WTC11 (cell line): ENCODE measurements around the gene TOP2B. TPM values are rescaled to one million over a fixed set of nuclear protein-coding genes. Genes with fewer than 3 reads are reported as not detected.

Source experiments
- ATAC-seq: fragments of 200-7000 bp; cut with Tn5 transposase; 2 replicates; pipeline ENCODE4 v1.10.0; 2021; ENCODE audit warnings: mild to moderate bottlenecking, moderate library complexity
- CTCF ChIA-PET: fragments of 300-600 bp; sonication (Branson Sonifier 250); formaldehyde crosslinking; loops from one replicate; lab custom pipeline; 2021; ENCODE audit warnings: antibody characterized with exemption; lab: Charles Lee
- POLR2A ChIA-PET: fragments of 350-600 bp; sonication (Branson Sonifier 250); formaldehyde crosslinking; loops from one replicate; lab custom pipeline; 2021; ENCODE audit warnings: antibody characterized with exemption; lab: Charles Lee
- DNase-seq: peaks from one replicate; pipeline ENCODE4 v3.0.0; 2021; ENCODE audit warnings: low spot score
- H3K27ac Mint-ChIP-seq: 2 replicates; pipeline ENCODE4 v1.8.0; 2021; ENCODE audit warnings: mixed read lengths
- H3K27me3 Mint-ChIP-seq: 2 replicates; pipeline ENCODE4 v1.8.0; 2021; ENCODE audit warnings: low read depth, mild to moderate bottlenecking, moderate library complexity, mixed read lengths
- H3K36me3 Mint-ChIP-seq: 2 replicates; pipeline ENCODE4 v1.8.0; 2021; ENCODE audit warnings: mixed read lengths
- H3K4me1 Mint-ChIP-seq: 2 replicates; pipeline ENCODE4 v1.8.0; 2022; ENCODE audit warnings: mixed read lengths
- H3K4me3 Mint-ChIP-seq: 2 replicates; pipeline ENCODE4 v1.8.0; 2021; ENCODE audit warnings: mild to moderate bottlenecking, moderate library complexity, mixed read lengths
- H3K9me3 Mint-ChIP-seq: 2 replicates; pipeline ENCODE4 v1.8.0; 2021; ENCODE audit warnings: mixed read lengths
- AR ChIP-seq: fragments of 250-450 bp; sonication (Bioruptor Pico); IDR thresholded peaks from 2 replicates; pipeline ENCODE4 v1.9.0; 2021; ENCODE audit warnings: mild to moderate bottlenecking
- CBFB ChIP-seq: sonication (generic); formaldehyde crosslinking; IDR thresholded peaks from 2 replicates; pipeline ENCODE4 v1.8.1; 2022; ENCODE audit warnings: mild to moderate bottlenecking, low read depth, missing genetic modification reagents
- CTCF ChIP-seq: fragments of 200-600 bp; IDR thresholded peaks from 2 replicates; pipeline ENCODE4 v1.8.0; 2022; ENCODE audit warnings: antibody characterized with exemption
- FOXK1 ChIP-seq: sonication (generic); formaldehyde crosslinking; IDR thresholded peaks from 2 replicates; pipeline ENCODE4 v1.8.0; 2022; ENCODE audit warnings: mild to moderate bottlenecking, moderate library complexity, missing genetic modification reagents
- GTF2I ChIP-seq: fragments of 250-450 bp; sonication (Bioruptor Pico); conservative IDR thresholded peaks from 2 replicates; pipeline ENCODE4 v1.4.0; 2021; ENCODE audit warnings: mild to moderate bottlenecking
- HMGXB4 ChIP-seq: sonication (generic); formaldehyde crosslinking; IDR thresholded peaks from 2 replicates; pipeline ENCODE4 v1.8.1; 2023; ENCODE audit warnings: mild to moderate bottlenecking, moderate library complexity, missing genetic modification reagents
- NR1H2 ChIP-seq: sonication (generic); formaldehyde crosslinking; IDR thresholded peaks from 2 replicates; pipeline ENCODE4 v1.9.0; 2021; ENCODE audit warnings: mild to moderate bottlenecking, moderate library complexity, missing genetic modification reagents
- NR3C1 ChIP-seq: sonication (generic); formaldehyde crosslinking; conservative IDR thresholded peaks from 2 replicates; pipeline ENCODE4 v1.8.1; 2023; ENCODE audit warnings: low read depth, mild to moderate bottlenecking, missing genetic modification reagents
- SMAD3 ChIP-seq: sonication (generic); formaldehyde crosslinking; IDR thresholded peaks from 2 replicates; pipeline ENCODE4 v1.8.0; 2022; ENCODE audit warnings: missing genetic modification reagents, mild to moderate bottlenecking, borderline replicate concordance
- ZNF219 ChIP-seq: sonication (generic); formaldehyde crosslinking; IDR thresholded peaks from 2 replicates; pipeline ENCODE4 v1.8.0; 2023; ENCODE audit warnings: missing genetic modification reagents, mild to moderate bottlenecking, borderline replicate concordance
- ZNF423 ChIP-seq: fragments of 250-450 bp; sonication (Bioruptor Pico); IDR thresholded peaks from 2 replicates; pipeline ENCODE4 v2.1.2; 2022; ENCODE audit warnings: mild to moderate bottlenecking, moderate library complexity
- ZNF532 ChIP-seq: fragments of 250-450 bp; sonication (Bioruptor Pico); IDR thresholded peaks from 2 replicates; pipeline ENCODE4 v1.9.0; 2021; ENCODE audit warnings: mild to moderate bottlenecking, borderline replicate concordance
- total RNA-seq: library from RNA; stranded (reverse); gene quantifications from 3 replicates; pipeline ENCODE4 v1.2.3, GENCODE V29; 2021
- TF ChIP-seq, protein P1 (sequence below): sonication (generic); formaldehyde crosslinking; IDR thresholded peaks from 2 replicates; pipeline ENCODE4 v1.8.0; 2022; ENCODE audit warnings: mild to moderate bottlenecking, missing genetic modification reagents
- TF ChIP-seq, protein P2 (sequence below): sonication (generic); formaldehyde crosslinking; IDR thresholded peaks from 2 replicates; pipeline ENCODE4 v1.8.1; 2023; ENCODE audit warnings: mild to moderate bottlenecking, missing genetic modification reagents, borderline replicate concordance
- TF ChIP-seq, protein P3 (sequence below): sonication (generic); formaldehyde crosslinking; IDR thresholded peaks from 2 replicates; pipeline ENCODE4 v1.8.0; 2022; ENCODE audit warnings: mild to moderate bottlenecking, missing genetic modification reagents

Gene TOP2B
- total RNA-seq, 1 experiment from 2014 or later = 151 TPM

DNA sequence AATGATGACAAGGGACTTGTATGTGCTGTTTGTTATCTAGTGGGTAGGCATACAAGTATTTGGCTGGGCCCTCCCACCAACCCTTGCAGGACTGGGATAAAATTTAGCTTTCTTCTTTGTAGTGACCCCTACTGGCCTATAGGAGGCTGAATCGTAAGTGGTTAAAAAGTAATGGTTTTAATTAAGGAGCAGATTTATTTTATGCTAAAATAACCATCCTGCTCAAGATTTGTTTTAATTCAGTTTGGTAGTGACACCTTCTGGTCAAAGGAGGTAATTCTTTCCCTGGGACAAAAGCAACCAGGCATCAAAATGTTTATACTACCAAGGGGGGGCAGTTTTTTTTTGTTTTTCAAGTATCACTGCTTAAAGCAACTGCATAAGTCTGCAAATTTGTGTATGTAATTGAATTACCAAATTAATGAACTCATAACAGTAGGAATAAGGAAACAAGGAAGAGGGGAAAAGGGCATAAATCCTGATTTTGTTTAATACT lies 70.7 kb downstream of the TOP2B start:
- no peaks in the 10 kb centered on the region for H3K27me3 Mint-ChIP-seq
- no peak overlapping the region for H3K4me3 Mint-ChIP-seq
- no peak for TF ChIP-seq SMAD3
- peak; percentile 68 for TF ChIP-seq CTCF
- H3K4me1 Mint-ChIP-seq = peaks cover 19% of the 10 kb centered on the region
- H3K27ac Mint-ChIP-seq = no peak overlapping the region
- ATAC-seq (peak; percentile 79), DNase-seq (no peak)
- peaks cover 15% of the 10 kb centered on the region for H3K36me3 Mint-ChIP-seq
- CTCF ChIA-PET = interaction anchor here (0.6 to 2.7 kb wide), 20 partner anchors 8 to 868 kb away, joined by 3 to 11 read pairs (median 3); partner anchors contain the start of gene RARB
- H3K9me3 Mint-ChIP-seq = no peaks in the 10 kb centered on the region
- POLR2A ChIA-PET = no interaction called here

- ChIA-PET CTCF (interaction anchor here (0.6 to 2.7 kb wide), 10 partner anchors 8 to 867 kb away, joined by 3 to 11 read pairs (median 6); no protein-coding TSS in a partner anchor), POLR2A (no interaction called here)
- Mint-ChIP-seq H3K4me3 (no peak overlapping the region), H3K36me3 (peaks cover 6% of the 10 kb centered on the region), H3K9me3 (peaks cover 5% of the 10 kb centered on the region), H3K27ac (no peak overlapping the region), H3K27me3 (no peaks in the 10 kb centered on the region), H3K4me1 (peaks cover 19% of the 10 kb centered on the region)
- DNase-seq (no peak), ATAC-seq (no peak)
- TF ChIP-seq GTF2I (no peak), AR (CRISPR knock-in tag) (no peak), ZNF532 (CRISPR knock-in tag) (no peak), NR1H2 (CRISPR knock-in tag) (no peak), ZNF423 (CRISPR knock-in tag) (no peak)
- TF ChIP-seq, protein P1, sequence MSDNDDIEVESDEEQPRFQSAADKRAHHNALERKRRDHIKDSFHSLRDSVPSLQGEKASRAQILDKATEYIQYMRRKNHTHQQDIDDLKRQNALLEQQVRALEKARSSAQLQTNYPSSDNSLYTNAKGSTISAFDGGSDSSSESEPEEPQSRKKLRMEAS (CRISPR knock-in tag) = no peak
Measured at GRCh38 chr3:25593001-25593400, 71.7 kb downstream of the TOP2B start.

DNA sequence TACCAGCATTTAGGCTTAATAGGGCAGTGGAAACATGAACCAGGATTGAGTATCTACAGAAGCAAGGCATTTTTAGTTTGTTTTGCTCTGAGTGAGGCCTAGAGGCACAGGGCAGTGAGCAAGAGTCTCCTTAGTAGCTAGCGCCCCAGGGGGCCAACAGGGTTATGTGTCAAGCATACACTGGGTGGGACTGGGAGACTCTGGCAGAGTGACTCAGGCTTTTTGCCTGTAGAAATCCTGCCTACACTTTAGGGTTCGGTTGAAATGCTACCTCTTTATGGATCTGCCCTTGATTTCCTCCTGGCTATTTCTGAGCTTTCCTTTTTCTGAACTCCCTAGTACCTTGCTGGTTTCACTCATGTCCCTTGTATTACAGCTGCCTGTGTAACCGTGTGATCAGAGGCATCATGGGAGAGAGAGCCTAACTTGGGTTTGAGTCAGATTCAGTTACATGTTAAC lies 72.2 kb downstream of the TOP2B start:
- ATAC-seq (peak; percentile 50), DNase-seq (peak; percentile 31)
- peaks cover 9% of the 10 kb centered on the region for H3K9me3 Mint-ChIP-seq
- CTCF ChIA-PET = interaction anchor here (0.8 to 2.7 kb wide), 6 partner anchors 12 to 819 kb away, joined by 3 to 11 read pairs (median 8); no protein-coding TSS in a partner anchor
- peaks cover 19% of the 10 kb centered on the region for H3K4me1 Mint-ChIP-seq
- no peaks in the 10 kb centered on the region for H3K27me3 Mint-ChIP-seq
- peaks cover 5% of the 10 kb centered on the region for H3K36me3 Mint-ChIP-seq
- POLR2A ChIA-PET = no interaction called here
- H3K4me3 Mint-ChIP-seq = no peak overlapping the region
- no peak overlapping the region for H3K27ac Mint-ChIP-seq
- TF ChIP-seq CBFB (no peak), NR3C1 (CRISPR knock-in tag) (no peak), ZNF219 (CRISPR knock-in tag) (no peak), FOXK1 (CRISPR knock-in tag) (no peak), HMGXB4 (CRISPR knock-in tag) (no peak)
- TF ChIP-seq, protein P2, sequence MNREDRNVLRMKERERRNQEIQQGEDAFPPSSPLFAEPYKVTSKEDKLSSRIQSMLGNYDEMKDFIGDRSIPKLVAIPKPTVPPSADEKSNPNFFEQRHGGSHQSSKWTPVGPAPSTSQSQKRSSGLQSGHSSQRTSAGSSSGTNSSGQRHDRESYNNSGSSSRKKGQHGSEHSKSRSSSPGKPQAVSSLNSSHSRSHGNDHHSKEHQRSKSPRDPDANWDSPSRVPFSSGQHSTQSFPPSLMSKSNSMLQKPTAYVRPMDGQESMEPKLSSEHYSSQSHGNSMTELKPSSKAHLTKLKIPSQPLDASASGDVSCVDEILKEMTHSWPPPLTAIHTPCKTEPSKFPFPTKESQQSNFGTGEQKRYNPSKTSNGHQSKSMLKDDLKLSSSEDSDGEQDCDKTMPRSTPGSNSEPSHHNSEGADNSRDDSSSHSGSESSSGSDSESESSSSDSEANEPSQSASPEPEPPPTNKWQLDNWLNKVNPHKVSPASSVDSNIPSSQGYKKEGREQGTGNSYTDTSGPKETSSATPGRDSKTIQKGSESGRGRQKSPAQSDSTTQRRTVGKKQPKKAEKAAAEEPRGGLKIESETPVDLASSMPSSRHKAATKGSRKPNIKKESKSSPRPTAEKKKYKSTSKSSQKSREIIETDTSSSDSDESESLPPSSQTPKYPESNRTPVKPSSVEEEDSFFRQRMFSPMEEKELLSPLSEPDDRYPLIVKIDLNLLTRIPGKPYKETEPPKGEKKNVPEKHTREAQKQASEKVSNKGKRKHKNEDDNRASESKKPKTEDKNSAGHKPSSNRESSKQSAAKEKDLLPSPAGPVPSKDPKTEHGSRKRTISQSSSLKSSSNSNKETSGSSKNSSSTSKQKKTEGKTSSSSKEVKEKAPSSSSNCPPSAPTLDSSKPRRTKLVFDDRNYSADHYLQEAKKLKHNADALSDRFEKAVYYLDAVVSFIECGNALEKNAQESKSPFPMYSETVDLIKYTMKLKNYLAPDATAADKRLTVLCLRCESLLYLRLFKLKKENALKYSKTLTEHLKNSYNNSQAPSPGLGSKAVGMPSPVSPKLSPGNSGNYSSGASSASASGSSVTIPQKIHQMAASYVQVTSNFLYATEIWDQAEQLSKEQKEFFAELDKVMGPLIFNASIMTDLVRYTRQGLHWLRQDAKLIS (CRISPR knock-in tag) = no peak
- TF ChIP-seq, protein P3, sequence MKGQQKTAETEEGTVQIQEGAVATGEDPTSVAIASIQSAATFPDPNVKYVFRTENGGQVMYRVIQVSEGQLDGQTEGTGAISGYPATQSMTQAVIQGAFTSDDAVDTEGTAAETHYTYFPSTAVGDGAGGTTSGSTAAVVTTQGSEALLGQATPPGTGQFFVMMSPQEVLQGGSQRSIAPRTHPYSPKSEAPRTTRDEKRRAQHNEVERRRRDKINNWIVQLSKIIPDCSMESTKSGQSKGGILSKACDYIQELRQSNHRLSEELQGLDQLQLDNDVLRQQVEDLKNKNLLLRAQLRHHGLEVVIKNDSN (CRISPR knock-in tag) = no peak
